PC-9 (cell line): ENCODE results near the gene LRP3.

Source experiments
- CTCF ChIP-seq: fragments of 200-600 bp; sonication (generic); conservative IDR thresholded peaks from 2 replicates; pipeline ENCODE4 v1.6.1; 2017; ENCODE audit warnings: mixed run types, antibody characterized with exemption, mild to moderate bottlenecking, moderate library complexity
- EZH2 ChIP-seq: fragments of 200-600 bp; sonication (generic); IDR thresholded peaks from 2 replicates; pipeline ENCODE4 v1.8.0; 2017; ENCODE audit warnings: antibody characterized with exemption, low read depth

GRCh38 chr19:33208371-33208895 is 14.3 kb downstream of the LRP3 start:
- no peak for TF ChIP-seq CTCF
- TF ChIP-seq EZH2, result no peak
